K562 (cell line): ENCODE results near the gene HAUS1. TPM values are rescaled to one million over a fixed set of nuclear protein-coding genes. Genes with fewer than 3 reads are reported as not detected.
"Not testable (repeated sequence)": the region's sequence is repeated elsewhere in the genome, so short reads cannot be mapped to it uniquely, and the experiment has no call there.

ENCODE experiments used
- ATAC-seq: fragments of 200-7000 bp; cut with Tn5 transposase; 3 replicates; pipeline ENCODE4 v1.9.1; 2020; ENCODE audit warnings: moderate library complexity
- BruUV-seq: library from RNA; stranded (reverse); fragments of 400-500 nt; replicated peaks from 2 replicates; lab custom pipeline; 2021; lab: Mats Ljungman, UMichigan
- CTCF ChIA-PET: fragments of 300-600 bp; formaldehyde crosslinking; extraction: SDS; loops from one replicate; lab custom pipeline; 2021; ENCODE audit warnings: low intra/inter-chr PET ratio; lab: Yijun Ruan, JAX
- POLR2A ChIA-PET: fragments of 300-600, 350-650 bp; sonication (Branson Sonifier 250); formaldehyde crosslinking; extraction: SDS; loops from one replicate; lab custom pipeline; 2021; ENCODE audit warnings: antibody characterized with exemption, inconsistent platforms; lab: Yijun Ruan, JAX
- DNase-seq, 4 experiments: peaks; one replicate each; pipeline versions ENCODE4 v3.0.0 to v3.0.0-alpha.2; 2011 to 2018; ENCODE audit warnings: low spot score in 3 of 4, mixed read lengths in 3 of 4; ENCODE audit errors: extremely low read depth in 1 of 4
- FAIRE-seq: peaks from 2 replicates; lab custom pipeline; 2011; peaks lifted over from hg19 to GRCh38; lab: Jason Lieb, UNC
- H2AFZ ChIP-seq: 2 replicates; pipeline ENCODE4 v1.6.0; 2011; ENCODE audit warnings: low read depth, low read length, control low read depth, inconsistent platforms
- H3K27ac ChIP-seq: fragments of 200-600 bp; 3 replicates; pipeline ENCODE4 v1.8.0; 2011; ENCODE audit warnings: low read depth, mild to moderate bottlenecking, control low read depth, inconsistent platforms, low read length, moderate library complexity, mixed read lengths; ENCODE audit errors: extremely low read depth
- H3K27me3 ChIP-seq, 2 experiments: fragments of 300-600 bp in 1 of 2; 2 replicates in 1 of 2; 3 replicates in 1 of 2; pipeline versions ENCODE4 v1.6.0 to v1.8.0; 2011; ENCODE audit warnings: inconsistent platforms in 2 of 2, low read length in 2 of 2, mild to moderate bottlenecking in 1 of 2, mixed read lengths in 1 of 2, moderate library complexity in 1 of 2; ENCODE audit not compliant: control insufficient read depth in 2 of 2, insufficient read depth in 2 of 2
- H3K36me3 ChIP-seq: fragments of 300-600 bp; 3 replicates; pipeline ENCODE4 v1.8.0; 2011; ENCODE audit warnings: mild to moderate bottlenecking, low read length, inconsistent platforms; ENCODE audit not compliant: control insufficient read depth, insufficient read depth
- H3K4me1 ChIP-seq, 2 experiments: fragments of 200-600 bp in 1 of 2; replicated peaks in 1 of 2; 2 replicates in 1 of 2; 3 replicates in 1 of 2; pipeline versions ENCODE4 v1.5.1 to v1.8.0; 2011; ENCODE audit warnings: inconsistent platforms in 2 of 2, low read length in 2 of 2, mild to moderate bottlenecking in 1 of 2, mixed read lengths in 1 of 2, moderate library complexity in 1 of 2; ENCODE audit not compliant: control insufficient read depth in 2 of 2, insufficient read depth in 2 of 2
- H3K4me2 ChIP-seq: 2 replicates; pipeline ENCODE4 v1.6.1; 2011; ENCODE audit warnings: low read length, control low read depth, inconsistent platforms, mixed read lengths; ENCODE audit not compliant: insufficient read depth
- H3K4me3 ChIP-seq: fragments of 200-600 bp; sonication (generic), shearing (Covaris generic); 2 replicates; pipeline ENCODE4 v1.5.1; 2016; ENCODE audit warnings: control low read depth, inconsistent platforms
- H3K79me2 ChIP-seq: fragments of 200-600 bp; 3 replicates; pipeline ENCODE4 v1.8.0; 2011; ENCODE audit warnings: low read length, inconsistent platforms; ENCODE audit not compliant: control insufficient read depth, insufficient read depth
- H3K9ac ChIP-seq, 2 experiments: 2 replicates each; pipeline versions ENCODE4 v1.6.0 to v1.6.1; 2011; ENCODE audit warnings: low read depth in 2 of 2, low read length in 2 of 2, control low read depth in 1 of 2, inconsistent platforms in 1 of 2, mild to moderate bottlenecking in 1 of 2, mixed read lengths in 1 of 2; ENCODE audit not compliant: insufficient read depth in 1 of 2
- H3K9me1 ChIP-seq: one replicate; pipeline ENCODE4 v1.6.0; 2011; ENCODE audit warnings: inconsistent platforms, mild to moderate bottlenecking, low read length, moderate library complexity; ENCODE audit not compliant: control insufficient read depth, insufficient read depth
- H3K9me3 ChIP-seq: replicated peaks from 2 replicates; pipeline ENCODE4 v1.5.1; 2011; ENCODE audit warnings: low read depth, low read length, inconsistent platforms; ENCODE audit not compliant: control insufficient read depth, insufficient read depth
- H4K20me1 ChIP-seq: replicated peaks from 2 replicates; pipeline ENCODE4 v1.6.1; 2011; ENCODE audit warnings: low read length, inconsistent platforms, mixed read lengths; ENCODE audit not compliant: control insufficient read depth, insufficient read depth
- ARNT ChIP-seq, 2 experiments: fragments of 450-650 bp; IDR thresholded peaks; 2 replicates each; pipeline ENCODE4 v1.6.1; 2016; ENCODE audit warnings: mild to moderate bottlenecking in 1 of 2
- SPI1 ChIP-seq: IDR thresholded peaks from 2 replicates; pipeline ENCODE4 v1.6.1; 2011; ENCODE audit warnings: low read depth, low read length, control low read depth, borderline replicate concordance
- WGBS: fragments of 100-300 bp; shearing (Covaris generic); methylation state at CpG from one replicate; pipeline ENCODE4 v1.1.6; 2016; ENCODE audit warnings: low coverage, mixed read lengths; ENCODE audit not compliant: insufficient coverage; ENCODE audit errors: missing lambda C conversion rate; 5-methylcytosine and 5-hydroxymethylcytosine counted together
- in situ Hi-C: fragments of 300-500 bp; cut with MboI; formaldehyde crosslinking; loops from 4 replicates; pipeline ENCODE4 v1.15.0; 2018; ENCODE audit warnings: inconsistent platforms, mixed read lengths
- intact Hi-C: fragments of 100-400 bp; cut with micrococcal nuclease; formaldehyde crosslinking; loops from 2 replicates; pipeline ENCODE4 v1.14.2; 2022
- polyA plus RNA-seq, 8 experiments: library from polyadenylated mRNA; depleted of rRNA in 4 of 8; stranded (reverse) in 5 of 8; unstranded in 3 of 8; fragments of >200 nt; fragmentation: Nextera tagmentation in 2 of 8; fragmentation: Illumina TruSeq in 1 of 8; extraction: Ambion mirVana in 2 of 8; extraction: Trizol in 1 of 8; gene quantifications; 2 replicates each; pipeline versions ENCODE4 v1.2.1 to v1.2.3, GENCODE V29; 2011 to 2014; ENCODE audit warnings: inconsistent platforms in 1 of 8, missing spikeins in 1 of 8
- total RNA-seq, 7 experiments: library from RNA; depleted of rRNA in 6 of 7; stranded (reverse); fragments of >200 nt in 6 of 7; fragmentation: Illumina TruSeq in 2 of 7; extraction: Trizol in 2 of 7; gene quantifications; 2 replicates each; pipeline versions ENCODE4 v1.2.1 to v1.2.3, GENCODE V29; 2011 to 2021; ENCODE audit warnings: low replicate concordance in 1 of 7

Gene HAUS1
- total and polyA plus RNA-seq, 9 of the 15 experiments (the other 6 are each of a cell fraction or from before 2014, with no cell fraction given), result 45.6 to 135 (median 76.3) TPM

DNA sequence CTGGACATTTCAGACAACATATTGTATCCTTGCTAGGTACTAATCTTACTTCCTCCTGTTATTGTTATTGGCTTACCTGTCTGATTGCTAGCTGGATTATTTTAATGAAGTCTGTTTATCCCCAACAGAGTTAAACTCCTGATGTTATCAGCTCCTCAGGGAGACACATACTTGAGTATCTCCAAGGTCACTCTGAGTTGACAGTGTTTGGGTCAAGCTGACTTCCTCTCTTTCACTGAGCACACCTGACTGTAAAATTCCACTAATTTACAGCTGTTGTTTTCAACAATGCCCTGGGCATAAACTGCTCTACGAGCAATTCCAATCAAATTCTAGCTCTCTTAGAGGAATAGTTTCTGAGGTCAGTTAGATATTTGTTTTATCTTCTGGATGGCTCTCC, 9.6 kb downstream of the HAUS1 start:
- in situ Hi-C loops, result no loop called here
- no TSS peak for BruUV-seq

GRCh38 chr18:46126625-46127024, 22.4 kb downstream of the HAUS1 start:
- POLR2A ChIA-PET, result interaction anchor here (0.6 kb wide), 1 partner anchor 47 kb away, joined by 3 read pairs; a partner anchor contains a TSS
- CTCF ChIA-PET, FAIRE-seq, H3K27ac ChIP-seq, H3K9me3 ChIP-seq, ATAC-seq, H3K9ac ChIP-seq, intact Hi-C loops, H3K4me3 ChIP-seq, H2AFZ ChIP-seq, DNase-seq, H3K9me1 ChIP-seq, H3K79me2 ChIP-seq, H3K27me3 ChIP-seq, H3K4me1 ChIP-seq, in situ Hi-C loops, BruUV-seq, H3K4me2 ChIP-seq, H4K20me1 ChIP-seq: not testable (repeated sequence)
- WGBS, result 95% methylated on average over 3 of the region's 4 CpGs
- peaks cover 53% of the 10 kb centered on the region; the same call in 2 of the 3 replicates for H3K36me3 ChIP-seq

More for the DNA sequence above, 9.6 kb downstream of the HAUS1 start:
- peak; percentile 32; the same call in 1 of the 2 replicates for TF ChIP-seq SPI1
- no peak for TF ChIP-seq ARNT (IDR thresholded peaks at IDR 0.05)
- no peak overlapping the region for H3K9ac ChIP-seq
- H3K27ac ChIP-seq, result no peak overlapping the region
- H3K9me3 ChIP-seq, result 0 out of 2 replicates have a peak, but pooled peaks cover 2% of the 10 kb centered on the region
- no peak overlapping the region for H3K4me3 ChIP-seq
- DNase-seq (no peak), ATAC-seq (no peak), FAIRE-seq (no peak)
- intact Hi-C loops, result no loop called here
- H3K27me3 ChIP-seq, result no peaks in the 10 kb centered on the region
- ChIA-PET CTCF (no interaction called here), POLR2A (interaction anchor here (1.4 to 1.8 kb wide), 3 partner anchors 12 to 60 kb away, joined by 3 to 9 read pairs (median 7); a partner anchor contains a TSS)
- no peaks in the 10 kb centered on the region for H3K4me1 ChIP-seq
- peaks cover 33% of the 10 kb centered on the region; the same call in 2 of the 3 replicates for H3K36me3 ChIP-seq
- H4K20me1 ChIP-seq, result no peaks in the 10 kb centered on the region
- WGBS, result 90% methylated on average over 1 of the region's 1 CpG
- H3K4me2 ChIP-seq, result no peak overlapping the region
- no peaks in the 10 kb centered on the region; the same call in 2 of the 3 replicates for H3K79me2 ChIP-seq
- no peaks in the 10 kb centered on the region for H3K9me1 ChIP-seq
- no peak overlapping the region for H2AFZ ChIP-seq
